HEK293T (cell line): ENCODE results near the gene PTCD3.

Experiments used
- CTCF ChIA-PET: fragments of 350-600 bp; formaldehyde crosslinking; extraction: SDS; loops from one replicate; lab custom pipeline; 2021; ENCODE audit warnings: antibody characterized with exemption, inconsistent platforms; lab: Yijun Ruan, JAX
- POLR2A ChIA-PET: fragments of 350-600 bp; formaldehyde crosslinking; extraction: SDS; loops from one replicate; lab custom pipeline; 2020; ENCODE audit warnings: antibody characterized with exemption, inconsistent platforms; lab: Yijun Ruan, JAX
- DNase-seq: peaks from one replicate; pipeline ENCODE4 v3.0.0; 2012; ENCODE audit warnings: mixed read lengths; ENCODE audit errors: extremely low spot score
- ARNT ChIP-seq: fragments of 450-650 bp; IDR thresholded peaks from 2 replicates; pipeline ENCODE4 v1.6.1; 2017; ENCODE audit warnings: mild to moderate bottlenecking
- BHLHE40 ChIP-seq: fragments of 450-650 bp; IDR thresholded peaks from 2 replicates; pipeline ENCODE4 v1.6.1; 2016; ENCODE audit warnings: mild to moderate bottlenecking, moderate library complexity, borderline replicate concordance
- CTBP1 ChIP-seq: fragments of 450-650 bp; IDR thresholded peaks from 2 replicates; pipeline ENCODE4 v1.6.1; 2016; ENCODE audit warnings: borderline replicate concordance
- ELF4 ChIP-seq: fragments of 450-650 bp; IDR thresholded peaks from 2 replicates; pipeline ENCODE4 v1.6.1; 2017; ENCODE audit warnings: antibody characterized with exemption
- FOXA1 ChIP-seq: fragments of 450-650 bp; IDR thresholded peaks from 2 replicates; pipeline ENCODE4 v1.6.1; 2016; ENCODE audit warnings: mild to moderate bottlenecking
- FOXK2 ChIP-seq: fragments of 450-650 bp; IDR thresholded peaks from 2 replicates; pipeline ENCODE4 v1.6.1; 2016; ENCODE audit warnings: mild to moderate bottlenecking
- FOXM1 ChIP-seq: fragments of 450-650 bp; IDR thresholded peaks from 2 replicates; pipeline ENCODE4 v1.6.1; 2017; ENCODE audit warnings: mild to moderate bottlenecking, borderline replicate concordance
- HDGF ChIP-seq: fragments of 450-650 bp; IDR thresholded peaks from 2 replicates; pipeline ENCODE4 v1.6.1; 2017; ENCODE audit warnings: antibody characterized with exemption, borderline replicate concordance
- L3MBTL2 ChIP-seq: fragments of 450-650 bp; conservative IDR thresholded peaks from 2 replicates; pipeline ENCODE4 v1.6.1; 2016; ENCODE audit warnings: mild to moderate bottlenecking
- LEF1 ChIP-seq: fragments of 450-650 bp; IDR thresholded peaks from 2 replicates; pipeline ENCODE4 v1.6.1; 2017; ENCODE audit warnings: mild to moderate bottlenecking, borderline replicate concordance
- NFRKB ChIP-seq: fragments of 450-650 bp; IDR thresholded peaks from 2 replicates; pipeline ENCODE4 v1.6.1; 2016; ENCODE audit warnings: mild to moderate bottlenecking, moderate library complexity
- SP1 ChIP-seq: fragments of 450-650 bp; IDR thresholded peaks from 2 replicates; pipeline ENCODE4 v1.6.1; 2017
- SUZ12 ChIP-seq: fragments of 450-650 bp; IDR thresholded peaks from 2 replicates; pipeline ENCODE4 v1.6.1; 2016; ENCODE audit warnings: mild to moderate bottlenecking
- TARDBP ChIP-seq: fragments of 450-650 bp; IDR thresholded peaks from 2 replicates; pipeline ENCODE4 v1.6.1; 2016
- ZNF384 ChIP-seq: fragments of 450-650 bp; IDR thresholded peaks from 2 replicates; pipeline ENCODE4 v1.6.1; 2016
- TF ChIP-seq, protein P1 (sequence below): fragments of 450-650 bp; IDR thresholded peaks from 2 replicates; pipeline ENCODE4 v1.6.1; 2016

PTCD3 gene

DNA sequence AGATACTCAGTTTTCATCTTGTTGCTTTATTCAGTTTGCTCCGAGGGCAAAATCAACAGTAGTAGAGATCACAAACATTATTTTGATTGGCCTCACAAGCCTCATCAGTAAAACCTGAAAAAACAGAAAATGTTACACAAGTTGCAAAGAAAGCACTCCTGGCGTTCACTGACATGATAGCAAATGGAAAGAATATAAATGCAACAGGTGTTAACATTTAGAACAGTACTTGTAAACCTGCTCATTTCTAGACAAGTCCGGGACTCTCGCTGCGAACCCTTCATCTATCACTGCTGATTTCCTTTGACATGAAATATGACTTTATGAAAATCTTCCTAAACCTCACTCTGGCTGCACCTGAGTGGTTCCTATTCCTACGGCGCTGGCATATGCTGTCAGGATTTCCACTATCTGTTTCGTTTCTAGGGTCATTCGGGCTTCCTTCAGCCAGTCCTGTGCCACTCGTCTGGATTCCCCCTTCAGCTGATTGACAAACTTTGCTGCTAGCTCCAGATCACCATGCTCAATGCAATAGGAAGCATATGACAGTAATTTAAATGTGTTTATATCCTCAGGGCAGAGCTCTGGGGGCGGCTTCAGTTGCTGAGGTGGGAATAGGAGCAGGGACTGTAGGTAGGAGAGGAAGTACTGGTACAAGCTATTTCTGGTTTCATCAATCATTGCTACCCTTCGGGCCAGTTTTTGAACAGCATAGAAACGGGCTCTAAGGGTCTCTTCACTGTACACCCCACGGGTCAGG lies 38.1 kb downstream of the PTCD3 start:
- POLR2A ChIA-PET = interaction anchor here (1.4 kb wide), 1 partner anchor 51 kb away, joined by 5 read pairs; the partner anchor contains the start of gene IMMT
- DNase-seq = no peak
- no peak for TF ChIP-seq SP1
- TF ChIP-seq FOXK2 = no peak
- no peak for TF ChIP-seq ELF4
- TF ChIP-seq FOXM1 = no peak
- no peak for TF ChIP-seq ZNF384
- no peak for TF ChIP-seq HDGF
- TF ChIP-seq TARDBP = no peak
- no peak for TF ChIP-seq BHLHE40
- TF ChIP-seq LEF1 = no peak
- no peak for TF ChIP-seq SUZ12
- no peak for TF ChIP-seq FOXA1
- CTCF ChIA-PET = no interaction called here

DNA sequence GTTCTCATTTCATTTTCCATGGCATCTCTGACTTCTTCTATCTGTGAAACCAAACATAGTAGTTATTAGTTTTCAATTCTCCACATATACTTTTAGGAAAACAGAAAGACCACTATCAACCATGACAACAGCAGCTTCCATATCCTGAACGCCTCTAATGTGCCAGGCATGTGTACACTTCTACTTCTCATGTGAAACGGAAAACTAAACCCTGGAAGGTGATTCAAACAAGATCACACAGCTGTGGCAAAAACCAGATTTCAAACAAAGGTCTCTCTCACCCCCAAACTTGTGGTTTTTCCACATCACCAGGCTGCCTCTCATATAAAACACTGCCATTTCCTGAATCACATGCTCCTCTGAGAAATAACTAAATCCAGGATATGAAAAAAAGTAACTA lies 41.8 kb downstream of the PTCD3 start:
- POLR2A ChIA-PET = no interaction called here
- no peak for DNase-seq
- TF ChIP-seq L3MBTL2 (no peak), BHLHE40 (no peak), NFRKB (no peak), ZNF384 (no peak), CTBP1 (no peak), SUZ12 (no peak), TARDBP (no peak), HDGF (no peak), ARNT (no peak), FOXA1 (no peak), SP1 (no peak), FOXM1 (no peak), FOXK2 (no peak), LEF1 (no peak), ELF4 (no peak)
- TF ChIP-seq, protein P1, sequence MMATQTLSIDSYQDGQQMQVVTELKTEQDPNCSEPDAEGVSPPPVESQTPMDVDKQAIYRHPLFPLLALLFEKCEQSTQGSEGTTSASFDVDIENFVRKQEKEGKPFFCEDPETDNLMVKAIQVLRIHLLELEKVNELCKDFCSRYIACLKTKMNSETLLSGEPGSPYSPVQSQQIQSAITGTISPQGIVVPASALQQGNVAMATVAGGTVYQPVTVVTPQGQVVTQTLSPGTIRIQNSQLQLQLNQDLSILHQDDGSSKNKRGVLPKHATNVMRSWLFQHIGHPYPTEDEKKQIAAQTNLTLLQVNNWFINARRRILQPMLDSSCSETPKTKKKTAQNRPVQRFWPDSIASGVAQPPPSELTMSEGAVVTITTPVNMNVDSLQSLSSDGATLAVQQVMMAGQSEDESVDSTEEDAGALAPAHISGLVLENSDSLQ = no peak
- CTCF ChIA-PET = no interaction called here

DNA sequence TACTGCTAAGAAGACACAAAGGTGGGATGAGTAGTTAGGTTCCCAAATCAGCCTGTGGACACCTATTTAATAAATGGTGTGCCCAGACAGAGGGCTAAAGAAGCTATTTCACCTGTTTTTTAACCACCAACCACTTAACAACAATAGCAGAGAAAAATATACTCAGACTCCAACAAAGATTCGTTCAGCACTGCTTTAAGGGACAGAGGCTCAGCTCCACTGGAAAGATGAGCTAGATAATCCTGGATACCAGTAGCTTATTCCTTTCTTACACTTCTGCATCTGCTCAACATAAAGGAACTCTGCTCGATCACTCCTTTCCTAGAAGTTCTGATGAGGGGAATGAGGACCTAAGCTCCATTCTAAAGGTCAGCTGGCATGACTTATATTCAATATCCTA lies 44.5 kb downstream of the PTCD3 start:
- ChIA-PET POLR2A (interaction anchor here (0.6 to 1.5 kb wide), 2 partner anchors 45 kb away, joined by 3 to 4 read pairs; partner anchors contain the start of genes IMMT, POLR1A and PTCD3), CTCF (no interaction called here)
- no peak for TF ChIP-seq LEF1
- TF ChIP-seq FOXK2 = no peak
- TF ChIP-seq FOXM1 = no peak
- TF ChIP-seq SUZ12 = no peak
- TF ChIP-seq CTBP1 = no peak
- no peak for TF ChIP-seq SP1
- TF ChIP-seq ELF4 = no peak
- TF ChIP-seq L3MBTL2 = no peak
- TF ChIP-seq BHLHE40 = no peak
- TF ChIP-seq ZNF384 = no peak
- TF ChIP-seq ARNT = no peak
- TF ChIP-seq TARDBP = no peak
- TF ChIP-seq, protein P1 = no peak
- DNase-seq = no peak

DNA sequence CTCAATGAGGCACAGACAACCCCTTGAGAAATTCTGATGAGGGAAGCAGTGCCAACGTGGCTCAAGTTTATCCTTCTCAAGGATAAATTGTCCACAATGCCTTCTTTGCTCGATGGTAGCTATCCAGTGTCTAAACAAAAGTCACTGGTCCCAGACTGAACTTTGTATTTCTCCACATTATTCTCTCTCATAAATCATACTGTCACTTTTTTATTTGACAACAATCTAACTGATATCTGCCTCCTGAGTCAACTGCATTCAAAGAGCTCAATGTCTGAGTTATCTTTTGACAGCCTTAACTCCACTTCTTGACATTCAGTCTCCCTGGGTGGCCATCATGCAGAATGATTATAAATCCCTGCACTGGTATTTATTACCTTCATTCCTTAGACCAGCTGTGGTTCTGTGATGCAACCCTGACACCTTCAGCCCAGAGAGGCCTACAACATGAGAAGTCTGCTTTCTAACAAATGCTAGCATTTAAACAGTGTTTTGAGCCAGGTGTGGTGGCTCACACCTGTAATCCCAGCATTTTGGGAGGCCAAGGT lies 51.0 kb downstream of the PTCD3 start:
- ChIA-PET POLR2A (interaction anchor here (1.6 kb wide), 1 partner anchor 38 kb away, joined by 4 read pairs; the partner anchor contains the start of gene IMMT), CTCF (no interaction called here)
- no peak for DNase-seq
- no peak for TF ChIP-seq L3MBTL2
- TF ChIP-seq, protein P1 = peak; percentile 59

DNA sequence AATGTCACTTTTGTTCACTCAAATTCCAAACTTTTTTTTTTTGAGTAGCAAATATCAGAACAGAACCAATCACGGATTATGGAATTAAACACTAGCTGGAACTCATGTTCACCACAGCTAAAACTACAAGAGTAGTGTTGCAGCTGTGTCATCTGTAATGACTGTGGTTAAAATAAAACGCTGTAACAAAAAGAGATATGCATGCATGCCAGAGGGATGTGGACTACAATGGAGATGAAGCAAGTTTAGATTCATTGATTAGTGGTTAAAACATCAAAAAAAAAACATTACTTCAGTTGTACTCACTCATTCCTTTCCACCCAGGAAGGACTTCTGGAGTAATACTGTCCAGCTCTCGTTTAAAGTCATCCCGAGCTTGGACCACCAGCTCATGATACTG lies 52.3 kb downstream of the PTCD3 start:
- POLR2A ChIA-PET = interaction anchor here (1.0 kb wide), 1 partner anchor 41 kb away, joined by 3 read pairs; the partner anchor contains the start of gene MRPL35
- TF ChIP-seq L3MBTL2 = no peak
- TF ChIP-seq FOXA1 = no peak
- TF ChIP-seq ARNT = no peak
- CTCF ChIA-PET = interaction anchor here (0.6 kb wide), 1 partner anchor 13 kb away, joined by 3 read pairs; no protein-coding TSS in a partner anchor
- DNase-seq = no peak

DNA sequence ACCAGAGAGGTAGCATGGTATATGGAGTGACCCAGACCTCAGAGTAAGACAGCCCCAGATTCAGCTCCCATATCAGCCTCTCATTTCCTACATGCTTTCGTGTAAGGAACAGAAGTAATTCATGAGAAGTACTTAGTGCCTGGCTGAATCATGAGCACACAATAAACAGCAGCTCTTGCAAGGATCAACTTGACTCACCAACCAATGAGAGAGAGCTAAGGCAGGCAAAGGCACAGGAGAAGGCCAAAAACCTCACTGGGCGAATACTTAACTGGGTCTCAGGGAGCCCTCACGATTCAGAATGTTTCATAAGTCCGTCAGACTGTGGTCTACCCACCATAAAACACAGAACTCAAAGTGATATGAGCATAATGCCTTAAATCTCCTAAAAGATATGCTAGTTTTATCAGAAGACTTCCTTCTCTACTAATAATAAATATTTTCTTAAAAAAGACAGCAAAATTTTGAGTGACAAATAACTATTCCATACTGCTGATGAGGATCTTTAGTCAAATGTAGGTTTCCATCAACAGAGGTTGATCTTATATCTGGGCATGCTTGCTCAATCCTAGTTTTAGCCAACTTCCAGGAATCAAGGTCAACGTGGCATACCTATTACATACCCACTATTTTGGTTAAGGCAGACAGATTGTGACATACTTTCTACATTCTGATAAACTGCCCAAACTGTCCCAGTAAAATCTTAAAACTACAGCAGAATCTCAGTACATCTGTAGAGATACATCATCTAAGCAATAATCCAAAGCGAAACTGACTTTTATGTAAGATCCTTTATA lies 54.3 kb downstream of the PTCD3 start:
- POLR2A ChIA-PET = no interaction called here
- CTCF ChIA-PET = no interaction called here
- no peak for TF ChIP-seq FOXK2
- TF ChIP-seq FOXA1 = no peak
- TF ChIP-seq ZNF384 = no peak
- TF ChIP-seq SUZ12 = no peak
- no peak for TF ChIP-seq HDGF
- TF ChIP-seq FOXM1 = no peak
- TF ChIP-seq LEF1 = no peak
- no peak for TF ChIP-seq NFRKB
- no peak for TF ChIP-seq ELF4
- no peak for TF ChIP-seq BHLHE40
- DNase-seq = no peak
